RWPE2 (cell line): ENCODE results near the gene LRFN2.

Experiments
- ATAC-seq: fragments of 200-7000 bp; cut with Tn5 transposase; 3 replicates; pipeline ENCODE4 v1.9.1; 2021; ENCODE audit warnings: low read depth
- DNase-seq: peaks from one replicate; pipeline ENCODE4 v3.0.0-alpha.2; 2020; ENCODE audit warnings: low spot score
- H3K27ac ChIP-seq: fragments of 450-650 bp; 2 replicates; pipeline ENCODE4 v1.5.1; 2017; ENCODE audit warnings: mild to moderate bottlenecking; ENCODE audit not compliant: poor library complexity, severe bottlenecking
- H3K27me3 ChIP-seq: fragments of 250-450 bp; sonication (Bioruptor Pico); 2 replicates; pipeline ENCODE4 v1.5.1; 2021; ENCODE audit warnings: mild to moderate bottlenecking, moderate library complexity; ENCODE audit not compliant: insufficient read depth, poor library complexity, severe bottlenecking
- H3K36me3 ChIP-seq: fragments of 250-450 bp; sonication (Bioruptor Pico); 2 replicates; pipeline ENCODE4 v1.5.1; 2020; ENCODE audit warnings: low read depth, mild to moderate bottlenecking, moderate library complexity
- H3K4me1 ChIP-seq: fragments of 250-450 bp; sonication (Bioruptor Pico); 2 replicates; pipeline ENCODE4 v1.5.1; 2021; ENCODE audit warnings: mild to moderate bottlenecking, moderate library complexity; ENCODE audit not compliant: insufficient read depth, poor library complexity, severe bottlenecking
- H3K4me3 ChIP-seq: fragments of 250-450 bp; sonication (Bioruptor Pico); 2 replicates; pipeline ENCODE4 v1.5.1; 2021; ENCODE audit warnings: mild to moderate bottlenecking, moderate library complexity; ENCODE audit not compliant: severe bottlenecking
- H3K9me3 ChIP-seq: fragments of 250-450 bp; sonication (Bioruptor Pico); 2 replicates; pipeline ENCODE4 v1.5.1; 2021; ENCODE audit warnings: mild to moderate bottlenecking, moderate library complexity; ENCODE audit not compliant: severe bottlenecking
- CTCF ChIP-seq: fragments of 450-650 bp; IDR thresholded peaks from one replicate; pipeline ENCODE4 v1.5.1; 2017; ENCODE audit warnings: mild to moderate bottlenecking, moderate library complexity; ENCODE audit not compliant: poor library complexity, severe bottlenecking

Gene LRFN2

GRCh38 chr6:40476673-40477072 lies 110.5 kb downstream of the LRFN2 start:
- Histone ChIP-seq H3K36me3 (no peaks in the 10 kb centered on the region), H3K4me3 (no peak overlapping the region), H3K27me3 (peaks cover 5% of the 10 kb centered on the region), H3K27ac (no peak overlapping the region), H3K9me3 (no peaks in the 10 kb centered on the region), H3K4me1 (no peaks in the 10 kb centered on the region)
- no peak for TF ChIP-seq CTCF
- ATAC-seq = no peak
- DNase-seq = no peak

- H3K4me1 ChIP-seq = no peaks in the 10 kb centered on the region
- DNase-seq = no peak
- H3K36me3 ChIP-seq = no peaks in the 10 kb centered on the region
- no peak overlapping the region for H3K4me3 ChIP-seq
- no peak overlapping the region for H3K27ac ChIP-seq
- H3K27me3 ChIP-seq = peaks cover 5% of the 10 kb centered on the region
- TF ChIP-seq CTCF = no peak
- no peak for ATAC-seq
- H3K9me3 ChIP-seq = no peaks in the 10 kb centered on the region
Observed at GRCh38 chr6:40474937-40475336, 112.2 kb downstream of the LRFN2 start.

- Histone ChIP-seq H3K4me1 (no peaks in the 10 kb centered on the region), H3K36me3 (no peaks in the 10 kb centered on the region), H3K27ac (no peak overlapping the region), H3K9me3 (no peaks in the 10 kb centered on the region), H3K27me3 (no peaks in the 10 kb centered on the region), H3K4me3 (no peak overlapping the region)
- DNase-seq = no peak
- no peak for ATAC-seq
- TF ChIP-seq CTCF = no peak
Observed at GRCh38 chr6:40473026-40473425, 114.1 kb downstream of the LRFN2 start.

- Histone ChIP-seq H3K36me3 (no peaks in the 10 kb centered on the region), H3K27ac (no peak overlapping the region), H3K9me3 (no peaks in the 10 kb centered on the region), H3K27me3 (no peaks in the 10 kb centered on the region), H3K4me1 (no peaks in the 10 kb centered on the region), H3K4me3 (no peak overlapping the region)
- ATAC-seq (no peak), DNase-seq (no peak)
- TF ChIP-seq CTCF = no peak
Observed at GRCh38 chr6:40472353-40472752, 114.8 kb downstream of the LRFN2 start.

GRCh38 chr6:40471243-40471642 lies 115.9 kb downstream of the LRFN2 start:
- Histone ChIP-seq H3K27me3 (no peaks in the 10 kb centered on the region), H3K4me3 (no peak overlapping the region), H3K27ac (no peak overlapping the region), H3K36me3 (no peaks in the 10 kb centered on the region), H3K4me1 (no peaks in the 10 kb centered on the region), H3K9me3 (no peaks in the 10 kb centered on the region)
- no peak for ATAC-seq
- no peak for TF ChIP-seq CTCF
- no peak for DNase-seq
